ENCODE data around the gene RAD21L1.

DNA sequence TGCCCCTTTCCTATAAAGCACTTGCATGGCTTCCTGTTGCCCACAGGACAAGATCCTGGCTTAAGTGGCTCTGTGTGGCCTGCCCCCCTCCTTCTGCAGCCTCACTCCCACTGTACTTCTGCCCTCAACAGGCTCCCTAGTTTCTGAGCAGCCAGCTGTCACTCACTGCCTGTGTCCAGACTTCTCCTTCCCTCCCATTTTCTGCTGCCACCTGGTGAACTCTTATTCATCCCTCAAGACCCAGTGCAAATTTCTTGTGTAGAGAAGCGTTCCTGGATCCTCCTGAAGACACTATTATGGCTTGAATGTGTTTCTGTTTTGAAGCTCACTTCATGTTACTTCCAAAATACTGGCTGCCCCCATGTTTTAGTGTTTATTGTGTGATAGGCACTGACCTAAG, 66.8 kb downstream of the RAD21L1 start:
- TF ChIP-seq, protein P1, sequence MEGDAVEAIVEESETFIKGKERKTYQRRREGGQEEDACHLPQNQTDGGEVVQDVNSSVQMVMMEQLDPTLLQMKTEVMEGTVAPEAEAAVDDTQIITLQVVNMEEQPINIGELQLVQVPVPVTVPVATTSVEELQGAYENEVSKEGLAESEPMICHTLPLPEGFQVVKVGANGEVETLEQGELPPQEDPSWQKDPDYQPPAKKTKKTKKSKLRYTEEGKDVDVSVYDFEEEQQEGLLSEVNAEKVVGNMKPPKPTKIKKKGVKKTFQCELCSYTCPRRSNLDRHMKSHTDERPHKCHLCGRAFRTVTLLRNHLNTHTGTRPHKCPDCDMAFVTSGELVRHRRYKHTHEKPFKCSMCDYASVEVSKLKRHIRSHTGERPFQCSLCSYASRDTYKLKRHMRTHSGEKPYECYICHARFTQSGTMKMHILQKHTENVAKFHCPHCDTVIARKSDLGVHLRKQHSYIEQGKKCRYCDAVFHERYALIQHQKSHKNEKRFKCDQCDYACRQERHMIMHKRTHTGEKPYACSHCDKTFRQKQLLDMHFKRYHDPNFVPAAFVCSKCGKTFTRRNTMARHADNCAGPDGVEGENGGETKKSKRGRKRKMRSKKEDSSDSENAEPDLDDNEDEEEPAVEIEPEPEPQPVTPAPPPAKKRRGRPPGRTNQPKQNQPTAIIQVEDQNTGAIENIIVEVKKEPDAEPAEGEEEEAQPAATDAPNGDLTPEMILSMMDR (IDR thresholded peaks at IDR 0.05) = no peak
- no peak for TF ChIP-seq POLR2A (IDR thresholded peaks at IDR 0.05)
